Measurements from ENCODE around the gene MGST2. TPM values are rescaled to one million over a fixed set of nuclear protein-coding genes. Genes with fewer than 3 reads are reported as not detected.

MGST2 gene
- total RNA-seq, 1 experiment from 2014 or later, result 81.8 TPM

- H3K27me3 ChIP-seq (ENCODE audit: insufficient read depth, low read depth), result no peaks in the 10 kb centered on the region
- peaks cover 13% of the 10 kb centered on the region for H3K79me2 ChIP-seq (ENCODE audit: low read depth)
- ChIA-PET CTCF (no interaction called here), POLR2A (ENCODE audit: unreplicated experiment) (no interaction called here)
- H3K9me3 ChIP-seq (ENCODE audit: insufficient read depth, low read depth), result no peaks in the 10 kb centered on the region
- no peaks in the 10 kb centered on the region for H3K9me2 ChIP-seq (ENCODE audit: insufficient read depth)
- no peak overlapping the region for H3K4me3 ChIP-seq
- H3K4me2 ChIP-seq, result no peak overlapping the region
- intact Hi-C loops (cut with micrococcal nuclease; ENCODE audit: unreplicated experiment), result no loop called here
- no peaks in the 10 kb centered on the region for H3K4me1 ChIP-seq (replicated peaks; ENCODE audit: insufficient read depth)
- no peaks in the 10 kb centered on the region for H3F3A ChIP-seq (ENCODE audit: insufficient read depth, low read depth)
- no peak for DNase-seq
- no peak for TF ChIP-seq CTCF (conservative IDR thresholded peaks at IDR 0.05)
- no peak for TF ChIP-seq EZH2 (IDR thresholded peaks at IDR 0.05; ENCODE audit: low read depth)
- no peak overlapping the region for H3K27ac ChIP-seq
- H3K36me3 ChIP-seq (ENCODE audit: low read depth), result peaks cover 31% of the 10 kb centered on the region
- no peaks in the 10 kb centered on the region for H4K20me1 ChIP-seq (ENCODE audit: insufficient read depth)
- no TSS peak for BruUV-seq (replicated peaks)
- no peak overlapping the region for H2AFZ ChIP-seq
Measured at GRCh38 chr4:139676913-139677585, 11.4 kb downstream of the MGST2 start.

- no peaks in the 10 kb centered on the region for H3F3A ChIP-seq (ENCODE audit: insufficient read depth, low read depth)
- no peaks in the 10 kb centered on the region for H3K9me3 ChIP-seq (ENCODE audit: insufficient read depth, low read depth)
- no peak overlapping the region for H3K4me3 ChIP-seq
- no peaks in the 10 kb centered on the region for H3K4me1 ChIP-seq (replicated peaks; ENCODE audit: insufficient read depth)
- no peak overlapping the region for H2AFZ ChIP-seq
- no peak overlapping the region for H3K27ac ChIP-seq
- no TSS peak for BruUV-seq (replicated peaks)
- no peaks in the 10 kb centered on the region for H4K20me1 ChIP-seq (ENCODE audit: insufficient read depth)
- intact Hi-C loops (cut with micrococcal nuclease; ENCODE audit: unreplicated experiment), result no loop called here
- ChIA-PET CTCF (no interaction called here), POLR2A (ENCODE audit: unreplicated experiment) (no interaction called here)
- TF ChIP-seq EZH2 (IDR thresholded peaks at IDR 0.05; ENCODE audit: low read depth) (no peak), CTCF (conservative IDR thresholded peaks at IDR 0.05) (no peak)
- H3K79me2 ChIP-seq (ENCODE audit: low read depth), result 0 out of 2 replicates have a peak, but pooled peaks cover 9% of the 10 kb centered on the region
- no peak overlapping the region for H3K4me2 ChIP-seq
- no peaks in the 10 kb centered on the region for H3K9me2 ChIP-seq (ENCODE audit: insufficient read depth)
- H3K27me3 ChIP-seq (ENCODE audit: insufficient read depth, low read depth), result no peaks in the 10 kb centered on the region
- H3K36me3 ChIP-seq (ENCODE audit: low read depth), result peaks cover 19% of the 10 kb centered on the region; the same call in 1 of the 2 replicates
- no peak for DNase-seq
Measured at GRCh38 chr4:139682309-139682708, 16.7 kb downstream of the MGST2 start.

GRCh38 chr4:139682741-139683151, 17.1 kb downstream of the MGST2 start:
- DNase-seq, result no peak
- POLR2A ChIA-PET (ENCODE audit: unreplicated experiment), result interaction anchor here (0.6 kb wide), 1 partner anchor 53 kb away, joined by 4 read pairs; no protein-coding TSS in a partner anchor
- Histone ChIP-seq H3K36me3 (ENCODE audit: low read depth) (peaks cover 19% of the 10 kb centered on the region; the same call in 1 of the 2 replicates), H3K9me3 (ENCODE audit: insufficient read depth, low read depth) (no peaks in the 10 kb centered on the region), H3F3A (ENCODE audit: insufficient read depth, low read depth) (no peaks in the 10 kb centered on the region), H3K4me2 (no peak overlapping the region), H3K27me3 (ENCODE audit: insufficient read depth, low read depth) (no peaks in the 10 kb centered on the region), H3K4me1 (replicated peaks; ENCODE audit: insufficient read depth) (no peaks in the 10 kb centered on the region), H3K9me2 (ENCODE audit: insufficient read depth) (no peaks in the 10 kb centered on the region), H3K79me2 (ENCODE audit: low read depth) (0 out of 2 replicates have a peak, but pooled peaks cover 9% of the 10 kb centered on the region), H3K27ac (no peak overlapping the region), H3K4me3 (no peak overlapping the region), H2AFZ (no peak overlapping the region), H4K20me1 (ENCODE audit: insufficient read depth) (no peaks in the 10 kb centered on the region)
- TF ChIP-seq EZH2 (IDR thresholded peaks at IDR 0.05; ENCODE audit: low read depth) (no peak), CTCF (conservative IDR thresholded peaks at IDR 0.05) (no peak)
- CTCF ChIA-PET, result no interaction called here
- no TSS peak for BruUV-seq (replicated peaks)
- intact Hi-C loops (cut with micrococcal nuclease; ENCODE audit: unreplicated experiment), result no loop called here
